Femur (tissue), 1 donor: ENCODE results near the gene DCDC2.
"Not testable (repeated sequence)": the region's sequence is repeated elsewhere in the genome, so short reads cannot be mapped to it uniquely, and the experiment has no call there.

Experiments
- DNase-seq: peaks from one replicate; pipeline ENCODE4 v3.0.0-alpha.2; 2017

The DCDC2 gene

DNA sequence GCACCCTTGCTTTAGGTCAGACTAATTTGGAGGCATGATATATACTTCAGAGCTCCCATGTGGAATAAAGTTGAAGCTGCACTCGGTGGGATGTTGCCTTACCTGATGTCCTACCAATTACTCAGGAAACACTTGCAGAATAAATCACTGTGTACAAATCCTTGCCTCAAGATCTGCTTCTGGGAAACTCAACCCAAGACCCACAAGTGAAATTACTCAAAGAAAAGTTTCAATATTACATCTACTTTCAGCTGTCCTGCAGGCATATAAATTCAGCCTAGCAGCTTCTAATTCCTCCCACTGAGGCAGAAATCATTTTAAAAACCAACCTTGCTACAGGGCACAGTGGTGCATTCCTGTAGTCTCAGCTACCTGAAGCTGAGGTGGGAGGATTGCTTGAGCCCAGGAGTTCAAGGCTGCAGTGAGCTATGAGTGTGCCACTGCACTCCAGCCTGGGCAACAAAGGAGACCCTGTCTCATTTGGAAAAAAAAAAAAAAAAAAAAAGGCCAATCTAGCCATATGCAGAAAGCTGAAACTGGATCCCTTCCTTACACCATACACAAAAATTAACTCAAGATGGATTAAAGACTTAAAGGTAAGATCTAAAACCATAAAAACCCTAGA lies 20.7 kb upstream of the DCDC2 start:
- DNase-seq: no peak

DNA sequence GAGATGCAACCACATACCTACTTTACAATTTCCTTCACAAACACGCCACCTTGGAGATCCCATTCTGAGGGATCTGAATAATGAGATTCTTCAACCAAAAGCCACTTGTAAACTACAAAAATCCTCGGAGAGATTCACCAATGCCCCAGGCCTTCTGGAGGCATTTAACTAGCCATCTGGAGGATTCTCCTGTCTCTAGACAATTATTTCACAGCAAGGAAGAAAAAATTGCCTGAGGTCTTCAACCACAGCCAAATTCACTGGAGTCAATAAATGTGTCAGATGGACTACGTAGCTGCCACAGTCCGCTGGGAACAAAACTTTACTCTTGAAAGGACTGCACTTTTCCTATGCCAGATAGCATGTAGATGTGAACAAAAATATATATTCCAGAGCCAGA lies 19.0 kb upstream of the DCDC2 start:
- DNase-seq: no peak

DNA sequence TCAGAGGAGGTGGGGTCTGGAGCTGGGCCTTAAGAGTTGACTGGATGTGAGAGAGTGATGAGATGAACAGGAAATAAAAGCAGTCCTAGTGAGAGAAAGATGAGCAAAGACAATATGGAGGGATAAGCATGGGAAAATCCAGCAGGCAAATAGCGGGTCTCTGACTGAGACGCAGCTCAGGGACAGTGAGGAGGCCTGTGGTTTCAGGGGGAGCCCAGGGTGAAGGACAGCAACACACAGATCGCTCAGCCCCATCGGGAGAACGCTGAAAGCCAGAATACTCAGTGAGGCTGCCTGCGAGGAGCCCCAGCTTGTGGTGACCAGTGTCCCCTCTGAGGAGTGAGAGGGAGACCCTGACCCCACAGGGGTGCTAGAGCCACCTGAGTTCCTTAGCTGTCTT lies 16.8 kb upstream of the DCDC2 start:
- DNase-seq: no peak

DNA sequence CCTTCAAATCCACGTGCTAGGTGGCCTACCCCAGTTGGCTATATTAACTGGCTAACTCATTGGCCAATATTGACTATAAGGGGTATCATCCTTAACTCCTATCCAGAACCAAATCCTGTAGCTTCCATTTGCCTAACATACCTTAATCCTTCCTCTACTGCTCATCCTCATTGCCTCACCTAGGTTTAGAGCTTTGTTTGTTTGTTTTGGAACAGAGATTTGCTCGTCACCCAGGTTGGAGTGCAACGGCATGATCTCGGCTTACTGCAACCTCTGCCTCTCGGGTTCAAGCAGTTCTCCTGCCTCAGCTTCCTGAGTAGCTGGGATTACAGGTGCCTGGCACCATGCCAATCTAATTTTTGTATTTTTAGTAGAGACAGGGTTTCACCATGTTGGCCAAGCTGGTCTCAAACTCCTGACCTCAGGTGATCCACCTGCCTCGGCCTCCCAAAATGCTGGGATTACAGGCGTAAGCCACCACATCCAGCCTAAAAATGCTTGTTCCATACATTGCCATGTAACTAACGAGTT lies 7.3 kb upstream of the DCDC2 start:
- DNase-seq: not testable (repeated sequence)

DNA sequence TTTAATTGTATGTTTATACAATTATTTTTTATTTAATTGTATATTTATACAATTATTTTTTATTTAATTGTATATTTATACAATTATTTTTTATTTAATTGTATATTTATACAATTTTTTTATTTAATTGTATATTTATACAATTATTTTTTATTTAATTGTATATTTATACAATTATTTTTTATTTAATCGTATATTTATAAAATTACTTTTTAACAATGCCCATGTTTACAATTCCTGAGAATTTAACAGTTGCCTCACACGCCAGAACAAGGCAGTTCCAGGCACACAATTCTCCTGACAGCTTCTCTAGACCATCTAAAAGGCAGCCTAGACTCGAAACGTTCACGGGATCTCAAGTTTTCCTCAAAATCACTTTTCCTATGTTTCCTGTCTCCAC lies 4.5 kb upstream of the DCDC2 start:
- DNase-seq: not testable (repeated sequence)

DNA sequence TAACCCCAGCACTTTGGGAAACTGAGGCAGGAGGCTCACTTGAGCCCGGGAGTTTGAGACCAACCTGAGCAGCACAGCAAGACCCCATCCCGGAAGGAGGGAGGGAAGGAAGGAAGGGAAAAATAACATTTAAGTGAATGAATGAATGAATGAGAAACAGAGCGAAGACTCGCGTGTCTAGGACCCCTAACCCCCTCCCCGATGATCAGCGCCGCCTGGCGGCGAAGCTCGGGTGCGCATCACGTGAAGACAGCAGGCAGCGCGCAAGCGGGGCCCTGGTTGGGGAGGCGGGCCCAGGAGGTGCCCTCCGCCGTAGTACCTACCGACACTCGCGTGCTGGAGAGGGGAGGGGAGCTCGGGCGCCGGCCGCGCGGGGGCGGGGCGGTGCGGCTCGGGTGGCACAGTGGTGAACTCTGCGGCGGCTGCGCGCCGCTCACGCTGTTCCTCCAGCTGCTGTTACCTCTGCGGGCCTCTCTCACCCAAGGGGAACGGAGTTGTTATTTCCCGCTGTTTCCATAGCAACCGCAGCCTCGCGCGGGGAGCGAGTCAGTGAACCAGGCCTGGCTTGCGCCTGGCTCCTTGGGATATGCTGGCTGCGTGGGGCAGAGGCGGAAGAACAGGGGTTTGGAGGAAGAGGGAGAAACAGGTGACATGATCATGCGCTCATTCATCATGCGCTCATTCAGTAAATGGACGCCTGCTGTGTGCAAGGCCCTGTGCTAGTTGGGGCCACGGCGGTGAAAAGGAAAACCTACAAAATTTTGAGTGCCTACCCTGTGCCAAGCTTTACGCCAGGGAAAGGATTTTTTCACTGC lies 2.0 kb upstream of the DCDC2 start:
- peak; percentile 82 for DNase-seq

DNA sequence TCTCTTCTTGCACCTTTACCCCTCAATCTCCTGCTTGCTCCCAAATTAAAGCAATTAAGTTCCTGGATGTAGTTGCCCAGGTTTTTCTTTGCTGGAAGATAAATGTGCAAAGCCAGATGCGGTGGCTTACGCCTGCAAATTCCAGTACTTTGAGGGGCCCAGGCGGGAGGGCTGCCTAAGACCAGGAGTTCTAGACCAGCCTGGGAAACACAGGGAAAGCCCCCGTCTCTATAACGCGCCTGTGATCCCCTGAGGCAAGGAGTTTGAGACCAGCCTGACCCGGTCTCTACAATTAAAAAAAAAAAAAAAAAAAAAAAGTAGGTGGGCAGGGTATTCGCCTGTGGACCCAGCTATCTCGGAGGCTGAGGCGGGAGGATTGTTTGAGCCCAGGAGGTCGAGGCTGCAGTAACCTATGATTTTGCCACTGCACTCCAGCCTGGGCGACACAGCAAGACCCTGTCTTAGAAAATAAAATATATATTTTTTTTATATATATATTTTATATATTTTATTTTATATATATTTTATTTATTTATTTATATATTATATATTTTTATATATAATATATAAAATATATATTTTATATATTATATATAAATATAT lies 461 bp upstream of the DCDC2 start:
- DNase-seq: no peak

DNA sequence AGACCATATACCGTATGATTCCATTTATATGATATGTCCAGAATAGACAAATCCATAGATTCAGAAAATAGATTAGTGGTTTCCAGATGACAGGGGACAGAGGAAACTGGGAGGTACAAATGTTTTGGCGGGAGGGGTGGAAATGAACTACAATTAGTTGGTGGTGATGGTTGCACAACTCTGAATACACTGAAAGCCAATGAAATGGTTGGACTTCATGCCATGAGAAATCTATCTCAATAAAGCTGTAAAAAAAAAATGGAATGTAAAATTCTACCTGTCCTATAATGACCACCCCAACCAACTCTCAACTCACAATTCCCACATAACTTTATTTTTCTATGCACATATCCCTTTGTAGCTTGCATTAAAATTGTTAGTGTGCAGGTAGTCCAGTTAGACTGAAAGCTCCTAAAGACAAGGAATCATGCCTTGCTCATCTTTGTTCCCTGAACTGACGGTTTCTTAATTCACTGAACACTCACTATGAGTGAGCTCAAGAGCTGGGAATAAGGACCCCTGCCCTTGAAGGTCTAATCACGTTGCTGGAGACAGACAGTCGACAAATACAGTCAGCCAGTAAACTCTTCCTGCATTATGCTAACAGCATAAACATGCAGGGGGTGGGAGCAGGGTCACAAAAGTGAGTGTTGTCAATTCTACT lies 1.4 kb downstream of the DCDC2 start:
- DNase-seq: no peak

DNA sequence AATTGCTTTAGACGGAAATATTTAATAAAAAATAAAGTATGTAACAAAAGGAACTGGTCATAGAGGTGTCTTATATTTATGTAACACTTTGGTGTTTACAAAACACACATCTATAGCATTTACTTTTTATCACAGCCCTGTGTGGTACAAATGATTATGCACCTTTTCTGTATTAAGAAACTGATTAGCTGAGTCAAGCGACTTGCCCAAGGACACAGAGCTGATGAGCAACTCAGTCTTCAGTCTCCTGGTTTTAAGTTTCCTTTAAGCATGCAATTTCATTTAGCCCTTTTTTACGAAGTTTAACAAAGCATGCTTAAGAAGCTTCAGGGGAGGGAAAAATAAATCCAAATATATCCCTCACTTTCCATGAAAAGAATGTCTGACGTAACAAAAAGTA lies 2.5 kb downstream of the DCDC2 start:
- no peak for DNase-seq

DNA sequence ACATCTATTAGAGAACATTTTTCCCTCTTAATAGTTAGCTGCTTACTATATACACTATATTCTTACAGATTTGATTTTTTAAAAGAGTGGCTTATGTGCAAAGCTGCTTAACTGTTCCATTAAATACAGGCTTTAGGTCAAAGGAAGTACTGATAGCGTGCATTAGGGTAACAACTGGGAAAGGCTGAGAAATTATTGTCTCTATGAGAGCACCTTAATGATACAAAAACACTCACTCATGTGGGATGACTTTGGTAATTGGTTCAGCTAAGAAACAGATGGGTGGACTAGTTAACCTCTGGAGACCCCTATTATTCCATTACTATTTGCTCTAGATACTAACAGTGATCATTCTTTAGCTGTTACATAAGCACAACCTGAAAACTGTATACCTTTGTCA lies 4.0 kb downstream of the DCDC2 start:
- DNase-seq: no peak

DNA sequence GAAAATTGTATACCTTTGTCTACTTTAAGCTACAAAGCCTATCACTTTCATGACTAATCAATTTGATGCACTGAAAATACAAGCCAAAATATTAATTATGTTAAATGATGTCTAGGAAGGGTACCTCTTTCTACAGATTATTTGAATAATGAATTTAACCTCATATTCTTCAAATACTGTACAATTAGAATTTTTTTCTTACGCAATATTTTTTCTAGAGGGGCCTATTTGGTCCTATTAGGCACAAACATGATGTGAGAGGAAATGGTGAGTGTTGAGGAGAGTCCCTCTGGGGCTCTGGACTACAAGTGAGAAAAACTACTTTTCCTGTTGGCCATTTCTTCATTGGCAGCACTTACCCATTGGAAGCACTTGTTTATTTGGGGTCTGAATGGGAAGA lies 5.4 kb downstream of the DCDC2 start:
- DNase-seq: no peak

DNA sequence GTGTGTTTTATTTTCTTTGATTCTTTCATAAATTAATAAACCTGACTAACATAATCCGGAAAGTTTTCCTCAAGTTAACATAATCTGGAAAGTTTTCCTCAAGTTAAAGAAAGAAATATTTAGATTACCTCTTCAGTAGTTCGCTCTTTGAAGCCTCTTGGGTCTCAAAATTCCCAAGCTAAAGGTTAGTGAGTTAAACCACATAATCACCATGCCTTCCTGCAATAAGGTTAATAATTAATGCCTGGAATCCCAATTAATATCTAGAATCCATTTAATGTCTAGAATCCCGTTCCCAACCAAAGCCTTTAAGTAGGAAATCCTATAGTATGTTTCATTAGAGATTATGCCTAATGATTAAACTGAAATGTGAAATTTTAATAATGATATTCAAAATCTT lies 12.9 kb downstream of the DCDC2 start:
- DNase-seq: no peak

DNA sequence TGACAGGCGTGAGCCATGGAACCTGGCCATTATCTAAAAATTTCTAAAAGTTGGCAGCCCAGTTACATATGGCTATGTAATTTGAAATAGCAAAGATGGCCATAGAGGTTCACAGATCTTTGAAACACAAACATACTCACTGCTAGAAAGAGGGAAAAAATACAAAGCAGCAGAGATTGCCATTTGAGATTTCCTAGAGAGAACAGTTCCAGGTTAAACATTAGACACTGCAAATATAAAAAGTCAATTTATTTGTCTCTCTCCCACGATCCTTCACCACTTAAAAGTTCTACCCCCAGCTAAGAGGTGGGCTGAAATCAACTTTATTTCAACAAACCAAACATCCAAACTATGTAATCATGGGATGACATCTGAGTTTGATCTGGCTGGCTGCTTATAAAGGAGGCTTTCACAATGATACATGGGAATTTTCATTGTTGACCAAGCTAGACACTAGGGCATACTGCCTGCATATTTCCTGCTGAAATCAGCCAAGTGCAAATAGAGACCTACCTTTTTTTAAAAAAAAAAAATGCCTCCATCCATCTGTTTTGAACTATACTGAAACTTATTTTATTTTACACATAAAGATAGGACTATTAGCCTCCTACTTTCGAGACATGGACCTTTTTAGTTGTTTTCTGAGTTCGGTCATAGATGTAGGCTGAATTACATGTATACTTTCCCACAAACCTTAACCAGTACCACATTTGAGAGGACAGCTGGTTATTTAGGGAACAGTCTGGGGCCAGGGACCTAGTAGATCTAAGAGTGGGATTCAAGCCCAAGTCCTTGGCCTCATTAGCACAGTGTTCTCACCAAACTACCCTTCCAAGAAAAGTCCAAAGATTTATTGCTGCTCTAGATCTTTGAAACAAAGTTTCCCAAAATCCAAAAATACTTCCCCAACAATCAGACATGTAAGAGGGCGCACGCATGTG lies 16.6 kb downstream of the DCDC2 start:
- DNase-seq: no peak

DNA sequence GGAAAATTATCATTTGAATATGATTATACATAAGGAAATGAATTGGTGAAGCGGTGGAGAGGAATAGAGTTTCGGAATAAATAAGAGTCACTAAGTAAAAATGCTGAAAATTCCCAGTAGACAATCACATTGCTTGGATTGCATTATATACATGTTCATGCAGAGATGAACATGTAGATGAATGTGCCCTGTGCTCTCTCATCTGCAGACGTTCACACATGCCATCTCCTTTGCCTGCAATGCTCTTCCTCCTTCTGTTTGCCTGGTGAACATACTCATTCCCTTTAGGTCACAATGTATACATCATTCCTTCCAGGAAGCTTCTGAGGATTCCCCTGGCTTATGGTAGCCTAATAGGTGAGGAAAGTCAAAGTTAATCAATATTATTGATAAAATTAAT lies 17.9 kb downstream of the DCDC2 start:
- no peak for DNase-seq

DNA sequence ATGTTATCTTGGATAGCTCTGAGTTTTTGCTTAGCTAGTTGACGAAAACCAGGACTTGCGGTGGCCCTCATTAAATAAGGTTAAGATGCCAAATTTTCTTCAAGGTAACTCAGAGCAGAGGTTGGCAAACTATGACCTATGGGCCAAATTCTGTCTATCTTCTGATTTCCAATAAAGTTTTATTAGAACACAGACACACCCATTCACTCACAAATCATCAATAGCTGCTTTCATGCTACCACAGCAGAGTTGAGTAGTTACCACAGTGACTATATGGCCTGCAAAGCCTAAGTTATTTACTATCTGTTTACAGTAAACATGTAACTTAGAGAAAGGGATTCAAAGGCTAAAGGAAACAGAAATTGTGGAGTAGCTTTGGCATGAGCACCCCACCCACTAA lies 23.6 kb downstream of the DCDC2 start:
- DNase-seq: no peak

DNA sequence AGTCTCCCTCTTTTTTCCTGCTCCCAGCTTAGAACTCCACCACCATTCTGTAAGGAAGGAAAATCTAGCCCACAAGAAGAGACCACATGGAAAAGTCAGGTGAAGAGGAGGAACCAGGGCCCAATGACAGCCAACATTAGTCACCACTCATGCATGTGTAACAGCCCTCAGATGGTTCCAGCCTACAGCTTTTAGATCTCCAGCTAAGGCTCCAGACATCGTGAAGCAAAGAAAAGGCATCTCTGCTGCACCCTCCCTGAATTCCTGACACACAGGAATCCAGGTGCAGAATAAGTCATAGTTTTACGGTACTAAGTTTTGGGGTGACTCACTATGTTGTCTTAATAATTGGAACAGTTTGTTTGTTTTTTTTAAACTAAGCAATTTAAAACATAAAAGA lies 25.5 kb downstream of the DCDC2 start:
- no peak for DNase-seq

DNA sequence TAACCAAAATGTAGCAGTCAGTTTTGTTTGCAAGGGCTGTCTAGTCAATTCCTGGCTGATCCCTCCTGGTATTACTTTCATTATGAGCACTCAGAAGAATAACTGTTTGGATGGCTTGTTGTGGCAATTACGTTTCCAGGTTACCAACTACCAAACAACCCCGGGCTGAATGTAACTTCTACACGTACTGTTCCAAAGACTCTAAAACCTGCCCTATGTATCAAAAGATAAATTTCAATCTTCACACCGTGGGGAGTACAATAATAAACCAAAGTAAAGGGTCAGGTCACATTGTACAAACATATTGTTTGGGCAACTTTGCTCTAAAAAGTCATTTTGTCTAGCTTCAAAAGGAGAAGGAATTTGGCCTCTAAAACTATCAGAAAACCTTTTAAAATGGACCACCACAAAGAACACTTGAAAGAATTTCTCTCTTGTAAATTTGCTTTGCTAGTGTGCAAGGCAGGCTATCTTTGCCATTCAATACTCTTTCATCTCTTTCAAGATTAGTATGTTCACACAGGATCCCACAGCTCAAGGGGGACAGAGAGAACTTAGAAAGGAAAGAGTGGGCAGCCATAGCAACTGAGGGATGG lies 27.6 kb downstream of the DCDC2 start:
- no peak for DNase-seq

DNA sequence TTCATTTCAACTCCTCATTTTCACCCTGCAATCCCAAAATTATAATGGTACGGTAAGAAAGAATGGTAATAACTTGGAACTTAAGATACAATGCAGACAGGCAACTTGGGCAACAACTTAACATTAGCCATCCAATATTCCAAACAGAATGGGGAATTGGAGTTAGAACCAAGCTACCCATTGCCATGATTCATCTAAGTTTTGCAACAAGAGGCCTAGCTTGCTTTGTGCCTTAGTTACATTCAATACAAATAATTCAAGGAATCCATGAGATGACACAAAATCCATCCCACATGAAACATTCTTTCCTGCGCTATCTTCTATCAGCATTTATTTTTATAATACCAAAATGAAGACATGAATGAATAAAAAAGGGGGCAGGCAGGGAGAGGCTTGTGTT lies 28.4 kb downstream of the DCDC2 start:
- DNase-seq: no peak

DNA sequence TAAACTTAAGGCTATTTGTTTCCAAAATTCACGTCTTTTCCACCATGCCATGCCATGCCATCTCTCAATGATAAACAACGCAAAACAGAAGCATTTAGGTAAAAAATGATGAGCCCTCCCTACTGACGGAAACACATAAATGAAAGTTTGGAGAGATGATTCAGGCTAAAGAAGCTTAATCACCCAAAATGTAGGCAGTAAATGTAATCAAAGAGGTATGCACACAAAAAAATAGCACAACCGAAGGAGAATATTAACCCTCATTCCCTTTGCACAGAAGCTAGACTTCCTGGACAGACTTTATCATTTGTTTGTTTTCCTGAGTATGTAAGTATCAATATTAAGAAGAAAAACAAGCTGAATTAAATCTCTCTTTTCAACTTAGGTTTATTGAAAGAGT lies 28.8 kb downstream of the DCDC2 start:
- no peak for DNase-seq

DNA sequence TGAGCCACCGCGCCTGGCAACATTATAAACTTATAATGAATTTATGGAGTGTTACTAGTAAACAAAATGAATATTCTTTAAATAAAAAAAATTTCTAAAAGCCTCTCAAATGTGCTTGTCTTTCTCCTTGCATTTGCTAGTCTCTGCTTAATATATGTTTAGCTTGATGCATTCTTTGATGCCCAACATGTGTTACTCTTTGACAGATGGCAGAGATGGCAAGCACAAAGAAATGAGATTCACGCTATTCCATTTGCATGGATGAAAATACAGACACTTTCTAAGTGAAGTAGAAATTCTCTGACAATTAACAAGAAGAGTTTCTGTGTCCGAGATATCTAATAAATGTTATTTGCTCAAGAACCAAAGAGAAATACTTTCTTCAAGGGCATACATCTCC lies 30.1 kb downstream of the DCDC2 start:
- no peak for DNase-seq

DNA sequence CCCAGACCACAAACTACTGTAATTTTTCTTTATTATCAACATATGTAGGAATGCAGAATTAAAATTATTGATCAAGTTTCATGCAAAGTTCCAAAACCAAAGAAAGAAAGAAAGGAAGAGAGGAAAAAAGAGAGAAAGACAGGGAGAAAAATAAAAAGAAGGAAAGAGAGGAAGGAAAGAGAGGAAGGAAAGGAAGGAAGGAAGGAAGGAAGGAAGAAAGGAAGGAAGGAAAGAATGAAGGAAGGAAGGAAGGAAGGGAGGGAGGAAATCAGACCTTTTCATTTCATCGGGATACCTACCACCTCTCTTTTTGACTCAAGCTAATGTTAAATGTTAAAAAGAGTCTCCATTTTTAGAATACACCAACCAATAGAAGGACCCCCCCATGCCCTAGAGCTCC lies 31.9 kb downstream of the DCDC2 start:
- DNase-seq: no peak

DNA sequence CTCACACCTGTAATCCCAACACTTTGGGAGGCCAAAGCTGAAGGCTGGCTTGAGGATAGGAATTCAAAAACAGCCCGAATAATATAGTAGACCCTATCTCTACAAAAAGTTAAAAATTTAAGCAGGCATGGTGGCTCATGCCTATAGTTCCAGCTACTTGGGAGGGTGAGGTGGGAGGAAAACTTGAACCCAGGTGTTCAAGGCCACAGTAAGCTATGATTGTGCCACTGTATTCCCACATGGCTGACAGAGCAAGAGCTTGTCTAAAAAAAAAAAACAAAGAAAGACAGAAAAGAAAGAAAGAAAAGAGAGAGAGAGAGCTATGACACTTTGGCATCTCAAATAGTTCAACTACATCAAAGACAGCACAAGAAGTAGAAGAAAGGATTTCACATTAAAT lies 33.2 kb downstream of the DCDC2 start:
- DNase-seq: no peak
